CD4-positive, alpha-beta T cell treated with Interleukin-21 for 1 hour (primary cell): ENCODE results near the gene L2HGDH.
"Not testable (repeated sequence)": the region's sequence is repeated elsewhere in the genome, so short reads cannot be mapped to it uniquely, and the experiment has no call there.

Experiments
- DNase-seq: peaks from one replicate; pipeline ENCODE4 v3.0.0-alpha.2; 2020

The L2HGDH gene

GRCh38 chr14:50311972-50312733 is at the start of gene L2HGDH, which contains the start of gene DMAC2L:
Gene L2HGDH, minus strand, starts transcription at chr14:50312229. Its CDS starts 79 bp downstream, at chr14:50312150.
Gene DMAC2L, plus strand, starts transcription at chr14:50312324. Its CDS starts 9,164 bp downstream, at chr14:50321488.
- DNase-seq = peak; percentile 90

- DNase-seq = no peak
Measured at GRCh38 chr14:50360851-50361250, 48.8 kb upstream of the L2HGDH start.

- no peak for DNase-seq
Measured at GRCh38 chr14:50360093-50360492, 48.1 kb upstream of the L2HGDH start.

- no peak for DNase-seq
Measured at GRCh38 chr14:50359631-50360030, 47.6 kb upstream of the L2HGDH start.

GRCh38 chr14:50357753-50358395 is 45.8 kb upstream of the L2HGDH start:
- no peak for DNase-seq

- no peak for DNase-seq
Measured at GRCh38 chr14:50357124-50357523, 45.1 kb upstream of the L2HGDH start.

- not testable (repeated sequence) for DNase-seq
Measured at GRCh38 chr14:50356283-50356682, 44.3 kb upstream of the L2HGDH start.

GRCh38 chr14:50355692-50356091 is 43.7 kb upstream of the L2HGDH start:
- DNase-seq = no peak

GRCh38 chr14:50354527-50354926 is 42.5 kb upstream of the L2HGDH start:
- no peak for DNase-seq

- DNase-seq = no peak
Measured at GRCh38 chr14:50353126-50353525, 41.1 kb upstream of the L2HGDH start.

- DNase-seq = no peak
Measured at GRCh38 chr14:50352584-50352983, 40.6 kb upstream of the L2HGDH start.

- DNase-seq = no peak
Measured at GRCh38 chr14:50350975-50351374, 38.9 kb upstream of the L2HGDH start.

- DNase-seq = no peak
Measured at GRCh38 chr14:50348933-50349332, 36.9 kb upstream of the L2HGDH start.

- DNase-seq = no peak
Measured at GRCh38 chr14:50347521-50347920, 35.5 kb upstream of the L2HGDH start.

- no peak for DNase-seq
Measured at GRCh38 chr14:50345846-50346422, 33.9 kb upstream of the L2HGDH start.

GRCh38 chr14:50344876-50345563 is 33.0 kb upstream of the L2HGDH start:
- DNase-seq = no peak

GRCh38 chr14:50344116-50344775 is 32.2 kb upstream of the L2HGDH start:
- peak; percentile 12 for DNase-seq

- no peak for DNase-seq
Measured at GRCh38 chr14:50343434-50343833, 31.4 kb upstream of the L2HGDH start.

GRCh38 chr14:50342221-50343078 is 30.4 kb upstream of the L2HGDH start:
- DNase-seq = peak; percentile 50

- DNase-seq = no peak
Measured at GRCh38 chr14:50340963-50341362, 28.9 kb upstream of the L2HGDH start.

GRCh38 chr14:50340045-50340444 is 28.0 kb upstream of the L2HGDH start:
- no peak for DNase-seq
